ENCODE measurements around the gene PTPN6. TPM values are rescaled to one million over a fixed set of nuclear protein-coding genes. Genes with fewer than 3 reads are reported as not detected.

PTPN6 gene
- total and polyA plus RNA-seq, 4 donors = 38.2 to 222 (median 170) TPM

- H3K9me3 ChIP-seq (ENCODE audit: control insufficient read depth in 4 of 4, insufficient read depth in 3 of 4, low read length in 3 of 4) = no peaks in the 10 kb centered on the region
- H3K36me3 ChIP-seq (ENCODE audit: control insufficient read depth in 4 of 4, insufficient read depth in 4 of 4, low read length in 4 of 4) = peaks cover under 1 to 26% (median 7%) of the 10 kb centered on the region in 4 donors
- peak; percentile 12 for ATAC-seq (ENCODE audit: insufficient read depth, low FRiP score)
- 28 to 38% methylated on average over 24 of the region's 24 CpGs for WGBS, 2 donors
- no peaks in the 10 kb centered on the region for H3K27me3 ChIP-seq (ENCODE audit: control insufficient read depth in 3 of 3, insufficient read depth in 3 of 3, low read length in 2 of 3)
- peaks cover 0 to 29% (median 16%) of the 10 kb centered on the region in 5 donors for H3K4me1 ChIP-seq (ENCODE audit: control insufficient read depth in 5 of 5, insufficient read depth in 5 of 5, low read length in 5 of 5)
- H3K9ac ChIP-seq (ENCODE audit: insufficient read depth in 1 of 2, low read length in 2 of 2) = peak overlapping the region in 1 of 2 donors; percentile 7
- H3K27ac ChIP-seq (ENCODE audit: low read depth in 1 of 2, low read length in 1 of 2) = peak overlapping the region; percentile 38 to 92
- TF ChIP-seq, protein P1, sequence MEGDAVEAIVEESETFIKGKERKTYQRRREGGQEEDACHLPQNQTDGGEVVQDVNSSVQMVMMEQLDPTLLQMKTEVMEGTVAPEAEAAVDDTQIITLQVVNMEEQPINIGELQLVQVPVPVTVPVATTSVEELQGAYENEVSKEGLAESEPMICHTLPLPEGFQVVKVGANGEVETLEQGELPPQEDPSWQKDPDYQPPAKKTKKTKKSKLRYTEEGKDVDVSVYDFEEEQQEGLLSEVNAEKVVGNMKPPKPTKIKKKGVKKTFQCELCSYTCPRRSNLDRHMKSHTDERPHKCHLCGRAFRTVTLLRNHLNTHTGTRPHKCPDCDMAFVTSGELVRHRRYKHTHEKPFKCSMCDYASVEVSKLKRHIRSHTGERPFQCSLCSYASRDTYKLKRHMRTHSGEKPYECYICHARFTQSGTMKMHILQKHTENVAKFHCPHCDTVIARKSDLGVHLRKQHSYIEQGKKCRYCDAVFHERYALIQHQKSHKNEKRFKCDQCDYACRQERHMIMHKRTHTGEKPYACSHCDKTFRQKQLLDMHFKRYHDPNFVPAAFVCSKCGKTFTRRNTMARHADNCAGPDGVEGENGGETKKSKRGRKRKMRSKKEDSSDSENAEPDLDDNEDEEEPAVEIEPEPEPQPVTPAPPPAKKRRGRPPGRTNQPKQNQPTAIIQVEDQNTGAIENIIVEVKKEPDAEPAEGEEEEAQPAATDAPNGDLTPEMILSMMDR (IDR thresholded peaks at IDR 0.05; ENCODE audit: control extremely low read depth, extremely low read depth) = no peak
- no peak overlapping the region for H3K4me3 ChIP-seq
- no peak for DNase-seq
Observed at GRCh38 chr12:6961278-6961694, 10.1 kb downstream of the PTPN6 start.

DNA sequence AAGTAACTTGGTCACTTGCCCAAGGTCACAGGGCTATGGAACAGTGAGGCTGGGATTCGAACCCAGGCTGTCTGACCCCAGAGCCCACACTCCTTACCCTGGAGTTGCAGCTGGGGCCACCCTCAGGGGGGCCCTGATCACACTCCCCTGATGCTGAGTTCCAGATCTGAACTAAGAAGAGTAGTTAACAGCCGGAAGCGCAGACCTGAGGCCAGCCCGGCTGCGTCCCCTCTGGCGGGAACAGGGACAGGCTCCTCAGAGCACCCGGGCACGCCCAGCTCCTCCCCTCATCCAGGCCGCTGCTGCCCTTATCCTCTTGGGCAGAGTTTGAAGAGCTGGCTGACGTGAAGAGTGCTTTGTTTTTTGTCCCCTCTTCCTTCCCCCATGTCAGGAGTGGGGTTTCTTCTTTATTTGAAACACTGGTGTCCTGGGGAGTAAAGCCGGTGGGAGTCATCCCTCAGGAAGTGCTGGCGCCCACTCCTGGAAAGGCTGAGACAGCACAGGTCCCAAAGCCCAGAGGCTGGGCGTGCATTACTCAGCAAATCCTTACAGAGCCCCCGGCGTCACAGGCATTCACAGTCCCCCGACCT lies 10.6 kb downstream of the PTPN6 start:
- TF ChIP-seq, protein P1 (IDR thresholded peaks at IDR 0.05; ENCODE audit: control extremely low read depth, extremely low read depth) = no peak
- H3K9ac ChIP-seq (ENCODE audit: insufficient read depth in 1 of 2, low read length in 2 of 2) = peak overlapping the region in 1 of 2 donors; percentile 42
- peak overlapping the region; percentile 38 to 92 for H3K27ac ChIP-seq (ENCODE audit: low read depth in 1 of 2, low read length in 1 of 2)
- DNase-seq (peak; percentile 70 to 76 (median 75)), ATAC-seq (ENCODE audit: insufficient read depth, low FRiP score) (peak; percentile 23)
- peaks cover 0 to 27% (median 16%) of the 10 kb centered on the region in 5 donors for H3K4me1 ChIP-seq (ENCODE audit: control insufficient read depth in 5 of 5, insufficient read depth in 5 of 5, low read length in 5 of 5)
- no peaks in the 10 kb centered on the region for H3K27me3 ChIP-seq (ENCODE audit: control insufficient read depth in 3 of 3, insufficient read depth in 3 of 3, low read length in 2 of 3)
- peaks cover 3 to 27% (median 11%) of the 10 kb centered on the region in 4 donors for H3K36me3 ChIP-seq (ENCODE audit: control insufficient read depth in 4 of 4, insufficient read depth in 4 of 4, low read length in 4 of 4)
- H3K9me3 ChIP-seq (ENCODE audit: control insufficient read depth in 4 of 4, insufficient read depth in 3 of 4, low read length in 3 of 4) = no peaks in the 10 kb centered on the region
- no peak overlapping the region for H3K4me3 ChIP-seq
- WGBS, 2 donors = 11 to 14% methylated on average over 16 of the region's 16 CpGs

DNA sequence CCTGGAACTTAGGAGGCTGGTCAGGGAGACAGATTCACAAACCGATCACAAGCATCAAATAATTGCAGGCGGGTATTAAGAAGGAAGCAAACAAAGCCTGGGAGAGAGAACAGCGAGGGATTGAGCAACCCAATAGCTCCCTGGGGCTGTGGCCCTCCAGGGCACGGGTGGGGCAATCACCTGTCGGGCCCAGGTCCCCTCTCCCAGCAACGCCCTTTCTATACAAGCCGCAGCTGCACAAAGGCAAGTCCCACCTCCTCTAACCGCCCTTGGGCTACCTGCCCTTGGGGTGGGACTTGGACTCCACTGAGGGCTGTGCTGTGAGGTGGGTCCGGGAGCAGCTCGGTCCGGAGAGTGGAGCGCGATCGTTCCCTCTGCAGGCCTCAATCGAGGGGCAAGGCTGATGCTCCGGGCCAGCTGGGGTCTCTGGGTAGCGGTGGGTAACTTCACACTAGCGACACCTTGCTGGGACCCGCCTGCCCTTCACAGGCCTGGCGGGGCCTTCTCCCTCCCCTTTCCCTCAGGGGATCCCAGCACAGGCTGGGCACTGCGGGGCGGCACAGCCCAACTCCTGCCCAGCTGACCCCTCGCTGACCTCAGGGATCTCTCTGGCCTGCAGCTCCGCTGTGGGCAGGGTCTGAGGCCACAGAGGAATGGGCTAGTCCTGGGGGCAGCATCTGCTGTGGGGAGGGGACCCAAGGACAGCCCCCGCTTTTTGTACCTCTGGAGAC lies 11.3 kb downstream of the PTPN6 start:
- TF ChIP-seq, protein P1 (IDR thresholded peaks at IDR 0.05; ENCODE audit: control extremely low read depth, extremely low read depth) = no peak
- Histone ChIP-seq H3K27ac (ENCODE audit: low read depth in 1 of 2, low read length in 1 of 2) (peak overlapping the region; percentile 38 to 92), H3K4me3 (no peak overlapping the region), H3K27me3 (ENCODE audit: control insufficient read depth in 3 of 3, insufficient read depth in 3 of 3, low read length in 2 of 3) (no peaks in the 10 kb centered on the region), H3K9me3 (ENCODE audit: control insufficient read depth in 4 of 4, insufficient read depth in 3 of 4, low read length in 3 of 4) (no peaks in the 10 kb centered on the region), H3K4me1 (ENCODE audit: control insufficient read depth in 5 of 5, insufficient read depth in 5 of 5, low read length in 5 of 5) (peaks cover 0 to 27% (median 16%) of the 10 kb centered on the region in 5 donors), H3K36me3 (ENCODE audit: control insufficient read depth in 4 of 4, insufficient read depth in 4 of 4, low read length in 4 of 4) (peaks cover 4 to 29% (median 17%) of the 10 kb centered on the region in 4 donors), H3K9ac (ENCODE audit: insufficient read depth in 1 of 2, low read length in 2 of 2) (peak overlapping the region; percentile 42 to 77)
- ATAC-seq (ENCODE audit: insufficient read depth, low FRiP score) = peak; percentile 32
- no peak for DNase-seq
- 58 to 59% methylated on average over 25 of the region's 25 CpGs for whole genome bisulfite sequencing, 2 donors
